Endometrial microvascular endothelial cells (primary cell): Measurements from ENCODE around the gene PARVB. TPM values are rescaled to one million over a fixed set of nuclear protein-coding genes. Genes with fewer than 3 reads are reported as not detected.
"Not testable (repeated sequence)": the region's sequence is repeated elsewhere in the genome, so short reads cannot be mapped to it uniquely, and the experiment has no call there.

Experiments used
- in situ Hi-C: cut with HindIII; loops from 2 replicates; pipeline ENCODE4 v1.10.0; 2017; ENCODE audit warnings: low sequenced_read_pairs, low pct_unique_long_range_greater_than_20kb; ENCODE audit errors: inconsistent ontology term
- total RNA-seq: library from RNA; depleted of rRNA; stranded (reverse); fragments of >200 nt; gene quantifications from one replicate; pipeline ENCODE4 v1.2.3, GENCODE V29; 2015; ENCODE audit errors: inconsistent ontology term

The PARVB gene
- total RNA-seq, 1 donor from 2014 or later = 307 TPM

DNA sequence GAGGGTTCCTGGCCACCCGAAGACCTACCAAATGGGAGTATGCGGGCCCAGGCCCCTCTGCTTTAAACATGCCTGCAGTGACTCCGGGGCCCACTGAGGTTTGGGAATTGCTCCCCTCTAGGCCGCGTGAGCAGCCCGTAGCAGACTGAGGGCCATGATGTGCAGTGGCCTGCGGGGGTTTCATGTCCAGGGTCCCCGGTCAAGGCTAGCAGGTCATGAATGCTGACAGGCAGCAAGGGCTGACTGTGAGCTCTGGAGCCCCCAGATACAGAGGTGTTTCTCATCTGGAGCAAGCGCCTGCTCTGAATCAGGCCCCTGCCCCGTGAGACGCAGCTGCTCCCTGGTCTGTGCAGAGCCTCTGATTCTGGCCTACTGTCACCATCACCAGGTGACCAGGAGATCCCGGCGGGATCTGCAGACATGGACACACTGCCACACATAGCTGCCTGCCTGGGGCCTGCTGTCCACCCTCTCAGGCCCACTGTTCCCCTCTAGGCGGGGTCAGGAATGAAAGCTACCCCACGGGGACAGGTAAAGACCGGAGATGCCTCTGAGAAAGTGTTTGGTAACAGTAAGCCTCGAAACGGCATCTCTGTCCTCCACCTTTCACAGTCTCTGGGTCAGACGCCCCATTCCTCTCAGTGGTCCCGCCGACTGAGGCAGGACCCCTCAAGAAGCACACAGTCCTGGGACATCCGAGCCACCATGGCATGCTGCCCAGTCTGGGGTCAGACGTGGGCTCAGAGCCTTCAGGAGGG lies 73.3 kb downstream of the PARVB start:
- in situ Hi-C loops = no loop called here

DNA sequence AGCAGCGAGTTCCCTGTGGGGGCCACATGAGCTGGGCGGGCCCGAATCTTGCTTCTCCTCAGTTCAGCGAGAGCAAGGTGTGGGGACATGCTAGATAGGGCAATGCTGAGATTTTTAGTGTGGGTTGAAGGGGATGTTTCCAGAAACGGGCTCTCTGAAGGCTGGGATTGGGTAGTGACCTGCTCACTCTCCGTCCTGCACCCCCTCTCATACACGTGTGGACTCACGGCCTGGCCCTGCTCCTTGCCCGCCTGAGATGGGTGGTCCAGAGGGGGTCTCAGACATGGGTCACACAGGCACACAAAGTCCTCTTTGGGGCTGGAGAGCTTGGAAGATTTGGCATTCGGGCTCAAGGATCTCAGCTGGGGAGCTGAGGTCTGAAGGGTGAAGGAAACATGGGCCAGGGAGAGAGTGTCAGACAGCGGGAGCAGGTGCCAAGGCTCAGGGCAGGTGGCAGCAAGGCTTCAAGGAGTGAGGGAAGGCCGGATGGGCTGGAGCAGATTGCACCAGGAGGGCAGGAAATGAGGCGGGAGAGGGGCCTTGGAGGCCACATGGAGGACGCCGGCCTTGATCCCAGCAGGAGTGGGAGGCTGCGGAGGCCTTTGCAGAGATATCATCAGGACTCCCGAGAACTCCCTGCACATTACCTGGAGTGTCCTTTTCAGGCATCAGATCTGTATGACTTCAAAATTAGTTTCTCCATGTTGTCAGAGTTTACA lies 74.1 kb downstream of the PARVB start:
- in situ Hi-C loops = no loop called here

DNA sequence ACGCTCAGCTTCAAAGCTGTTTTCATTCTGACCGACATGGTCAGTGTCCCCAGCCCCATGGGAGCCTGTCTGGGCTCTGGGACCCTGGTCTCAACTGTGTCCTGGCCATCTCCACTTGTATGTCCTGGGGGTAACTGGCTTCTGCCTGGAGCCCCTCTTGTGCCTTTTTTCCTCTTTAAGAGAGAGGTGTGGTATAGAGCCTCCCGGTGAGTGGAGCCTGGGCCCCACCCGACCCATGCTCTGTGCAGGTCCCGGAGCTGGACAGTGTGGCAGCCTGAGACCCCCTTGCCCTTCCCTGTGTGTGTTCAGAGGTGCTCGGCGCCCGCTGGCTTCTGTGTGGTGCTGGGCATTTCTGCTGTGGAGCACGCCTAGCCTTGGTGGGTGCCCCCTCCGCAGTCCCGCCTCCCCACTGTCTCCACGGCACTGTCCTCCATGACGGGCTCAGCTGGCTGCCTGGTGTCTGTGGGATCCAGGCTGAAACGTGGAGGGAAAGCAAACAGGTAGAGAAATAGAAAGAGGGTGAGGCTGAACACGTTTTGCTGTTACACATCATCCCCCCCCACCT lies 74.9 kb downstream of the PARVB start:
- in situ Hi-C loops = no loop called here

DNA sequence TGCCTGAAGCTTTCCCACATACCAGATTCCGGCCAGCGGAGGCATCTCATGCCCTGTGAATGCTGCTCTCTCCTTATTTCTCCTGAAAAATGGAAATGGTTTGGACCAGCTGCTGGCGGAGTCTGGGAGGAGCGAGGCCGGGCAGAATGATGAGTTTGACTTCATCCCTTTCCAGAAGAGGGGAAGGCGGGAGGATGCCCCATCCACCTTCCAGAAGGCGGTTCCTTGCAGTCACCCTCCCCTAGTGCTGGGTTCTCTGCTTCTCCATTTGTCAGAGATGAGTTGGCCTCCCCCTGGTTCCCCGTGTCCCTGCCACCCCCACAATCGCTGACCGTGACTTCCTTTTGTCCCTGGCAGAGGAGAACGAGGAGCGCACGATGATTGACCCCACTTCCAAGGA lies 75.6 kb downstream of the PARVB start:
- in situ Hi-C loops = no loop called here

DNA sequence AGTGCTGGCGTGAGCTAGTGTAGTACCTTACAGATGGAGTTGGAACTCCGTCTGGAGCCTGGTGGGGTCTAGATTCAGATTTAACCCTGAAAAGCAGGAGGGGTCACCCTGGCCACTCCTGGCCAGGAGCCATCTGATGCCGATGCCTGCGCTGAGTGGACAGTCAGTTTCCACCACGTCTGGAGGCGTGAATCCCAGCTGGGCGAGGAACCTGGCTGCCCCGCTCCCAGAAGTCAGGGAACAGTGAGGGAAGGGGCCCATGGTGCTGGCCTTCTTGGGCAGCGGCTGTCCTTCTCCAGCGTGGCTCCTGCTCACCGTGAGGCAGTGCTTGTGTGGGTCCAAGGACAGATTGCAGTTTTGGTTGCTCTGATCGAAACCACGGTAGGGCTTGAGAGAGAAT lies 76.3 kb downstream of the PARVB start:
- in situ Hi-C loops = no loop called here

DNA sequence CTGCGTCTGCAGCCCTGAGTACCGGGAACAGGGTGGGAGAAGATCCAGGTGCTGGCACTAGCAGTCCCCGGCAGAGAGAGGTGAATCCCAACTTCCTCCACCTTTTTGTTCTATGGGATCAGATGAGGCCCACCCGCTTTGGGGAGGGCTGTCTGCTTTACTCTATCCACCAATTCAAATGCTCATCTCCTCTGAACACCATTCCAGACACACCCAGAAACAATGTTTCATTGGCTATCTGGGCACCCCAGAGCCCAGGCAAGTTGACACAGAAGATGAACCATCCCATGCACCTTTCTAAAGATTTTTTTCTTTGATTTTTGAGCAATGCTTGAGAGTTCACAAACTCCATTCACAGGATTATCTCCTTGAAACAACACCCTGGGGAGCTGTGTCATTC lies 78.0 kb downstream of the PARVB start:
- in situ Hi-C loops = no loop called here

DNA sequence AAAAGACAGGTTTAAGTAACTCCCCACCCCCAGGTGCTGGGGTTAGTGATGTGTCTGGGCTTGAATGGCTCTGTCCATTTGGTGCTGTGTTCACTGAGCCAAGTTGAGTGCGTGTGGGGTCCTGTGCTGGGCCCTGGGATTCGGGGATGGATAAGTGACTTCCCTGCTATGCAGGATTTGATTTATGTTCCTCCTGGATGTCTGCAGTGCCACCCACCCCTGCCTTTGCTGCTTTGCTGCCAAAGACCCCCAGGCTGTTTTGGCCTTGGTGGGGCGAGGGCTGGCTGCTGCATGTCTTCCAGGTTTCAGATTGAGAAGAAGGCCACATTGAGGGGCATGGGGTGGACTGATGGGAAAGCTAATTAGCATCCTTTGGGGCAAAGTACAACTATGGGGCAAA lies 78.8 kb downstream of the PARVB start:
- in situ Hi-C loops = no loop called here

DNA sequence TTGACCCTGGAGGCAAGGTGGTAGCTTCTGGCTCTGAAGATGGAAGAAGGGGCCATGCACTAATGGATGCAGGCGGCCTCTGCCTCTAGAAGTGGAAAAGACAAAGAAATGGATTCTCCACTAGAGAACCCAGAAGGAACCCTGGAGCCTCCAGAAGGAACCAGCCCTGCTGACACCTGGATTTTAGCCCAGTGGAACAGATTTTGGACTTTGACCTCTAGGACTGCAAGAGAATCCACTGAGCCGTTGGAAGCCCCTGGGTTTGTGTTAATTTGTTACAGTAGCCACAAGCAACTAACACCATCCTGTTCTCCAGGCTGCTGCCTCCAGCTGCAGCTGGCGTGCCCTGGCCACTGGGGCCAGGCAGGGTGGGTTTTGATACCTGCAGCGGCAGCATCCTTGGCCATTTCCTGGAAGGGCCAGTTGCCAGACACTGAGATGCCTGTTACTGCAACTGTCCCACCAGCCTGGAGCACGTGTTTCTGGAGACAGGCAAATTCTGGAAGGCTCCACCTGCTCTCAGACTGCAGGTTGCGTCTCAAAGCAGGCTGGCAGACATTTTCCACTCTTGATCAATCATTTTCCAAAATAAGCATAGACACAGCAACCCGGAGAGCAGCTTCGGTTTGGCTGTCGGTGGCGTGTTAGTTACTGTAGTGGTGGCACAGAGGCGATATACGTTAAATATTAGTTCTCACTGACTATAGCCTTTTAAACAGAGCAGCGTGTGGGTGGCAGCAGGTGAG lies 79.8 kb downstream of the PARVB start:
- in situ Hi-C loops = no loop called here

DNA sequence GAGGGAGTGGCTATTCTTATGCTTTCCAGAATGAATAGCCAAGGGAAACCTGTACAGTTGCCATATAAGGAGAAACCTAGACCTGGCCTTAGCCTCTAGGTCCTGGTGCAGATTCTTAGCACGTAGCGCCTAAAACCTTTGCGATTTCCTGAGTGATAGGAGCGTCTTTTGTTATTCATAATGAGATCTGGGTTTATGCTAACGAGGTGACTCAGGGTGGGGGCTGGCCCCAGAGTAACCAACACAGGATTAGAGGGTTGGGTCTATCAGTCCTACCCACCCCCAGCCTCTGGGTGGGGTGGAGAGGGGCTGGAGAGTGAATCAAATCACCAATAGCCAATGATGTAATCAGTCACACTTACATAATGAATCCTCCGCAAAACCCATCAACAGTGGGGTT lies 83.2 kb downstream of the PARVB start:
- in situ Hi-C loops = no loop called here

DNA sequence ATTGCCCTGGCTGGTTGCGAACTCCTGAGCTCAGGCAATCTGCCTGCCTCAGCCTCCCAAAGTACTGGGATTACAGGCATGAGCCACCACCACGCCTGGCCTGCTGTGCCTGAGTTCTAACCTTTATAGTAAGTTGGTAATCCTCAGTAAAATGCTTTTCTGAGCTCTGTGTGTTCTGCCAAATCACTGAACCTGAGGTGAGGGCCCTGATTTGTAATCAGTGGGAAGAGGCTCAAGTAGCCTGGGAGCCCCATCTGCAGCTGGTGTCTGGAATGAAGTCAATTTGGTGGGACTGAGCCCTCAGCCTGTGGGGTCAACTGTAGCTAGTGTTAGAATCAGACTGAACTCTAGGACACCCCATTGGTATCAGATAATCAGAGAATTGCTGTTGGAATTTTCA lies 84.0 kb downstream of the PARVB start:
- in situ Hi-C loops = no loop called here

DNA sequence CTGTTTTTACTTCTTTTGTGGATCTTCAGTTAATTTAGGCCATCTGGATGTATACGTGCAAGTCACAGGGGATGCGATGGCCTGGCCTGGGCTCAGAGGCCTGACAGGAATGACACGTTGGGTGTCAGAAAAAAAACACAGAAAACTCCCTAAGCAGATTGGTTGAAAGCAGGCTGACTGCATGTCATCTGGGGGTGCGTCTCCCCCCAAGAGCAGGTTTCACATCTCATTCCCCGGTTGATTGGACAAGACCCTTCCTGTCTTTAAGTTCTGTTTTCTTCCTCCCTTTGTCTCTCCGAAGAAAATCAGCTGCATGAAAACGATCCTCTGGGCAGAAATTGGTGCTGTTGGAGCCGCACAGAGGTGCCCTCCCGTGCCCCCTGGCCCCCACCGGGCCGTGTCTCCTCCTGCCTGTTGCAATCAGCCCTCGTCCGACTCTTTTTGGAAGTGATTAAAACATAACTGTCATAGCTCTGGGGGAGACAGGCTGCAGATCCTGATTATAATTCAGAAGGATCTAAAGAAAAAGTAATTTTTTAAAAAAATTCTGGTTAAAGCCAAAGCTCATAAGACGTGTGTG lies 84.8 kb downstream of the PARVB start:
- in situ Hi-C loops = no loop called here

DNA sequence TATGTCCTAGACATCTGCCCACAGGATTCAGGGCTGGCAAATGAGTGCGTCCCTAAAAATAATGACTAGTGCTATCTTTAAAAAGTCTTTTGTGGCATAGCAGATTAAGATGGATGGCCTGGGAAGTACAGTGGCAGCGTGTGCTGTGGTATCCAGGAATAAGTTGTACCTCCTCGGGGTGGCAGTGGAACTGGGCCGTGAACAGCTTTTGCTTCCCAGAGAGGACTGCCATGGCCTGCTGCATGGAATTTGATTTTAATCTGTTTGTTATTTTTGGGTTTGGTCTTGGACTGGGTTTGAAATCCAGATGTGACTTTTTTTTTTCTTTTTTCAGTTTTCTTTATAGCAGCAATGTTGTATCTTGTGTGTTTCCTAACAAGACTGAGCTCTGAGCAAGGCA lies 85.3 kb downstream of the PARVB start:
- in situ Hi-C loops = no loop called here

DNA sequence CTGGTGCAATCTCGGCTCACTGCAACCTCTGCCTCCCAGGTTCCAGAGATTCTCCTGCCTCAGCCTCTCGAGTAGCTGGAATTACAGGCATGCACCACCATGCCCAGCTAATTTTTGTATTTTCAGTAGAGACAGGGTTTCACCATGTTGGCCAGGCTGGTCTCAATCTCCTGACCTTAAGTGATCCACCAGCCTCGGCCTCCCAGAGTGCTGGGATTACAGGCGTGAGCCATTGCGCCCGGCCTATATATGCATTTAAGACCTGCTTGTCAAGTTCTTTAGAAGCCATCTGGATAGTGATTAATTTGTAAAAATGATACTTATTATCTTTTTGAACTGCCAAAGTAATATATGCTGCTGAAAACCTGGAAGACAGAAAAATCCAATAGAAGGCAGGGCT lies 86.6 kb downstream of the PARVB start:
- in situ Hi-C loops = not testable (repeated sequence)

DNA sequence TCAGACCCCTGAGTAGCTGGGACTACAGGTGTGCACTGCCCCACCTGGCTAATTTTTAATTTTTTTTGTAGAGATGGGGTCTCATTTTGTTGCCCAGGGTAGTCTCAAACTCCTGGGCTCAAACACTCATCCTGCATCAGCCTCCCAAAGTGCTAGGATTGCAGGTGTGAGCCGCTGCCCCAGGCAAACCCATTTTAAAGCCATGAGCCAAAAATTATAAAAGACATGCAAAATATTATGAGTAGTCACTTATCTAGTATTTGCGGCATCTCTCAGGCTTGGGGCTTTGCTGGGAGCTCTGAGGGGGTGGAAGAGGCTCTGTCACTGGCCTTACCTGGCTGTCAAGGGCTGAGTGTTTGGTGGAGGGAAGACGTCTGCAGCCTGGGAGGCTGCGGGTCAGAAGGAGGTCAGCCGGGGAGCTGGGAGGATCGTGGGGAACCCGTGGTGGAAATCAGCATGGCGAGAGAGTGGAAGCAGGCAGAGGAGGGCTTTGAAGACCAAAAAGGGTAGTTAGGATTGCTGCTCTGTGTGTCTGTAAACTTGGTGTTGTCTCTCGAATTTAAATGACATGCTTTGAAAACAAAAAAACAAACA lies 87.6 kb downstream of the PARVB start:
- in situ Hi-C loops = no loop called here

DNA sequence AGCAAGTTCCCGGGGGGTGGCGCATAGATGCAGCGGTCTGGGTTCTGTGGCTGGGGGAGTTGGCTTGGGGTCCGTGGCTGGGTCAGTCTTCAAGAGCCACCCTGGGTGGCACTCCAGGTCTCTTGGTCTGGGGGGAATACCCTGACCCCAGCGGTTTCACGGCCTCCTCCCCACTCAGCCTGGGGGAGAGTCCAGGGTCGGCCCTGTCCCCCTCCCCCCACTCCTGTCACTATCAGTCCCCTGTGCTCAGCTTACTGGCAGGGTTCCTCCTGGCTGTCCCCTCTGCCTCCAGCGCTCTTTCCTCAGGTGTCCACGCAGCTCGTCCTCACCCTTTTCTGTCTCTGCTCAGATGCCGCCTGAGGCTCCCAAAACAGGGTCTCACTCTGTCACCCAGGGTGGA lies 88.1 kb downstream of the PARVB start:
- in situ Hi-C loops = no loop called here

DNA sequence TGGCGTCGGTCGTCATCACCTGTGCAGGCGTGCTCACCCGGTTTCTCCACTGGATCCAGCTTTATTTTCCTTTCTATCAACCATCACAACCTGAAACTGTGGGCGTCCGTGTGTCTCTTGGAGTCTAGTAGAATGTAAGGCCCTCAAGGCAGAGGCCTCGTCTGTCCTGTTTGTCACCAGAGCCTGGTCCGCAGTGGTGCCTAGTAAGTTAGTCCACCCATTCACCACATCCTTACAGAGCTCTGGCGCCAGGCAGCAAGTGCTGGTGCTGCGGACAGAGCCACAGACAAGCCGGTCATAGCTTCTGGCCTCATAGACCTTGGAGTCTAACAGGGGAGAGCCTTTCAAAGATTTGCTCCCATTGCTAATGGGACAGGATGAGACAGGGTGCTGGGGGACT lies 92.2 kb downstream of the PARVB start:
- in situ Hi-C loops = no loop called here

DNA sequence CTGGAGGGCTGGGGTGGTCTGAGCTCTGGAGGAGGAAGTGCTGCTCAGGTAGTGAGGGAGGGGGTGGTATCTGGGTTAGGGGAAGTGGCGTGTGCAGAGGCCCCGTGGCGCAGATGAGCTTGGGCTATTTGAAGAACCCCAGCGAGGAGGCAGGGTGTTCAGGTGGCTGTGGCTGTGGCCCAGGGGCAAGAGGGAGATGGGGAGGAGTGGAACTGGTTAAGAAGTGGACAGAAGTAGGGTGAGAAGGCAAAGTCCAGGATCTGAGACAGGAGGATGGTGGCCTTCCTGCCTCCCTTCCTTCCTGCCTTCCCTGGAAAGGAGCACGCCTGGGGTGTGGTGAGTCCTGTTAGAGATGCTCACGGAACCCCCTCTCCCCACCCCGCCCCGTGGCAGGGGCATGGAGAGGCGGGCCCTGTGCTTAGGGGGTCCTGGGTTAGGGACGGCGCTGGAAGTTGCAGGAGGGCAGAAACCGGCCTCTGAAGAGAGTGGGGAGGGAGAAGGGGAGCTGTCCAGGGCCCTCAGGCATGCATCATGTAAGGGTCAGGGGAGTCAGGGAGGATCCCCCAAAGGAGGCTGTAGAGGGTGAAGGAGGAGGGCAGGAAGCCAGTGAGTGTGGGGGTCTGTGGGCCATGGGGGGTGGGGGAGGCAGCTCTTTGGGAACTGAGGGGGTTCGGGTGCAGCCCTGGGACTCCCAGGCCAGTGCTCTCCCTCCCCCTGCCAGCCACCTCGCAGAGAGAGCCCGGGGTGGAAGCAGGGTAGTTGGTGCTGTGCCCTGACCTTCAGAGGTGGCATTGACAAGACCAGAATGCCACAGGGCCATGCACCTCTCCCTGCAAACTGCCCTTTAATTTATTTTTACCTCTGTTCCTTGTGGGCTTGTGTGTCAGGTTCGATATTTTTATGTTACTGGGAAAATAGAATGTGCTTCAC lies 92.9 kb downstream of the PARVB start:
- in situ Hi-C loops = no loop called here

DNA sequence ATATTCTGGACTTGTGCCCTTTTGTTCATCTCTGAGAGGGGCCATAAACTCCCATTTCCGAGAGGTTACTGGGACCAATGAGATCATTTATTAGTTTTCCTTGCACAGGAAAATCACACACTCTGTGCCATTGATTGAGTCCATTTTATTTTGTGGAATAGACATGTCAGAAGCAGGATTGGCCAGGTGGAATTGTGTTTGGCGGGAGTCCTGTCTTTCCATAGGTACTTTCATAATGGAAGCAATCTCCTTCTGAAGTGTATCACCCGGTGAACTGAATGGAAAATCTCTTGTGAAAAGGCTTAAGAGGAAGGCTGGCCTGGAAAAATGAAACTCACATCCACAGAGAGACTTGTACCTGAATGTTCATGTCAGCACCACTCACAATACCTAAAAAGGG lies 93.6 kb downstream of the PARVB start:
- in situ Hi-C loops = no loop called here
